GM13977 (cell line): ENCODE results near the gene SERPING1.

Source experiments
- DNase-seq: peaks from one replicate; pipeline ENCODE4 v3.0.0; 2012; ENCODE audit warnings: low spot score
- in situ Hi-C: fragments of 300-500 bp; cut with MboI; formaldehyde crosslinking; loops from one replicate; pipeline ENCODE4 v1.12.0; 2022; ENCODE audit warnings: low sequenced_read_pairs, low pct_unique_long_range_greater_than_20kb, mixed read lengths, inconsistent platforms; ENCODE audit not compliant: unreplicated experiment
- TF ChIP-seq, protein P1 (sequence below): IDR thresholded peaks from 2 replicates; pipeline ENCODE4 v1.5.1; 2012; ENCODE audit warnings: mild to moderate bottlenecking, control low read depth; ENCODE audit not compliant: insufficient read depth; ENCODE audit errors: extremely low read depth, missing control alignments

The SERPING1 gene

GRCh38 chr11:57643802-57644201 lies 46.3 kb downstream of the SERPING1 start:
- in situ Hi-C loops, result loop anchor here (25.0 kb wide), 1 partner anchor 282 kb away; no protein-coding TSS in a partner anchor
- DNase-seq, result no peak
- TF ChIP-seq, protein P1, sequence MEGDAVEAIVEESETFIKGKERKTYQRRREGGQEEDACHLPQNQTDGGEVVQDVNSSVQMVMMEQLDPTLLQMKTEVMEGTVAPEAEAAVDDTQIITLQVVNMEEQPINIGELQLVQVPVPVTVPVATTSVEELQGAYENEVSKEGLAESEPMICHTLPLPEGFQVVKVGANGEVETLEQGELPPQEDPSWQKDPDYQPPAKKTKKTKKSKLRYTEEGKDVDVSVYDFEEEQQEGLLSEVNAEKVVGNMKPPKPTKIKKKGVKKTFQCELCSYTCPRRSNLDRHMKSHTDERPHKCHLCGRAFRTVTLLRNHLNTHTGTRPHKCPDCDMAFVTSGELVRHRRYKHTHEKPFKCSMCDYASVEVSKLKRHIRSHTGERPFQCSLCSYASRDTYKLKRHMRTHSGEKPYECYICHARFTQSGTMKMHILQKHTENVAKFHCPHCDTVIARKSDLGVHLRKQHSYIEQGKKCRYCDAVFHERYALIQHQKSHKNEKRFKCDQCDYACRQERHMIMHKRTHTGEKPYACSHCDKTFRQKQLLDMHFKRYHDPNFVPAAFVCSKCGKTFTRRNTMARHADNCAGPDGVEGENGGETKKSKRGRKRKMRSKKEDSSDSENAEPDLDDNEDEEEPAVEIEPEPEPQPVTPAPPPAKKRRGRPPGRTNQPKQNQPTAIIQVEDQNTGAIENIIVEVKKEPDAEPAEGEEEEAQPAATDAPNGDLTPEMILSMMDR, result no peak

DNA sequence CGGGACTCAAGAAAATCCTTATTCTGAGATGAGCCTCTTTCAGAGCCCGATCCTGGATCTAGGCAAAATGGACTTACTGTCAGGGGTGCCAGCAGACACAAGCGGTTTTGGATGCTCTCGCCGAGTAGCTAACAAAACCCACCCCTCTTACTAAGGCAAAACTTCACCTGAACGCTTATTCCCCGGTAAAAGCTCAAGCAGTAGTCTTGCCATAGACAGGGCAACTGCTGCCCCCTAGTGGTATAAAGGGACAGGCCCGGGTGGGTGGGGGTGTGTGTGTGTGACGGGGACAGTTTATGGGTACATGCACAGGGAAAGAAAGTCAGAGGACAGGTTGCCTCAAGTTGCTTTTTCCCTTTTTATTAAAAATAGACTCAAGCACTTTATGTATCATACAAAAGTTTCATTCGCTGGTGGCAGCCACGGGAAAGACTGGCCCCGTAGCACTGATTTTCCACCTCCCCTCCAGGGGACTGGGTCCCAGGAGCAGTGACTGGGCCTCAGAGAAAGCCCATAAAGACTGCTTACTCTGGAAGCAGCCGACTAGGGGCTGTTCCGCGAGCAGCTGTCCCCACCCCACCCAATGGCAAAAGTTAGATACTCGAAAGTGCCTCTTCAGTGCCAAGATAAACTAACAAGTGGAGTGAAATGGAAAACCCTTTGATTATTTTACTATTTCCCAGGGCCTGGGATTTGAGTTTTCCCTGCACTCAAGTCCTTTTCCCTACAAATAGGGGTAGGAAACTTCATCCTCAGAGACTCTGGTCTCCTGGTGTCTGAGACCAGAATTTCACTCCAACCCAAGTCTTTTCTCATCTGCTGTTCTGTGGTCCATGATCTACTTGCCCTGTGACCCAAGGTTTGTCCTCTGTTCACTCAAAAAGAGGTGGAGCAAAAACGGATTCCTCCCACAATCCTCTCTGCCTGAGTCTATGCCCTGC lies 47.5 kb downstream of the SERPING1 start:
- TF ChIP-seq, protein P1, result peak; percentile 83
- DNase-seq, result peak; percentile 84
- in situ Hi-C loops, result loop anchor here (25.0 kb wide), 1 partner anchor 283 kb away; no protein-coding TSS in a partner anchor

- in situ Hi-C loops, result loop anchor here (25.0 kb wide), 1 partner anchor 283 kb away; no protein-coding TSS in a partner anchor
- TF ChIP-seq, protein P1, result no peak
- DNase-seq, result no peak
These were observed 48.2 kb downstream of the SERPING1 start for GRCh38 chr11:57645689-57646085.

- DNase-seq, result peak; percentile 22
- in situ Hi-C loops, result loop anchor here (25.0 kb wide), 1 partner anchor 284 kb away; no protein-coding TSS in a partner anchor
- TF ChIP-seq, protein P1, result no peak
These were observed 48.8 kb downstream of the SERPING1 start for GRCh38 chr11:57646194-57646798.

- DNase-seq, result no peak
- TF ChIP-seq, protein P1, result no peak
- in situ Hi-C loops, result loop anchor here (25.0 kb wide), 1 partner anchor 285 kb away; no protein-coding TSS in a partner anchor
These were observed 49.4 kb downstream of the SERPING1 start for GRCh38 chr11:57646799-57647303.

GRCh38 chr11:57647372-57647771 lies 49.9 kb downstream of the SERPING1 start:
- in situ Hi-C loops, result loop anchor here (25.0 kb wide), 1 partner anchor 285 kb away; no protein-coding TSS in a partner anchor
- no peak for DNase-seq

More at GRCh38 chr11:57647372-57647771, 49.9 kb downstream of the SERPING1 start:
- TF ChIP-seq, protein P1, result no peak
